GM12878 (cell line): ENCODE measurements around the gene CDH4.

Source experiments
- CEBPB ChIP-seq, 2 experiments: fragments of 150-350 bp in 1 of 2; IDR thresholded peaks; 2 replicates each; pipeline ENCODE4 v1.6.1; 2012 to 2014; ENCODE audit warnings: low read depth in 2 of 2, low read length in 2 of 2, borderline replicate concordance in 1 of 2, inconsistent platforms in 1 of 2
- CHD4 ChIP-seq: fragments of 200-600 bp; sonication (generic); IDR thresholded peaks from 2 replicates; pipeline ENCODE4 v1.6.1; 2016; ENCODE audit warnings: mild to moderate bottlenecking
- EZH2 ChIP-seq: IDR thresholded peaks from 2 replicates; pipeline ENCODE4 v1.6.1; 2012; ENCODE audit warnings: low read depth, mild to moderate bottlenecking, control low read depth, inconsistent platforms, low read length, borderline replicate concordance; ENCODE audit not compliant: control insufficient read depth
- HDAC6 ChIP-seq: fragments of 200-600 bp; sonication (generic); IDR thresholded peaks from one replicate; pipeline ENCODE4 v1.8.0; 2017; ENCODE audit warnings: antibody characterized with exemption; ENCODE audit not compliant: unreplicated experiment
- NFIC ChIP-seq: IDR thresholded peaks from 2 replicates; pipeline ENCODE4 v1.6.1; 2012; ENCODE audit warnings: low read depth, mild to moderate bottlenecking, inconsistent platforms, low read length, moderate library complexity
- PAX8 ChIP-seq: fragments of 450-650 bp; IDR thresholded peaks from 2 replicates; pipeline ENCODE4 v1.6.1; 2017; ENCODE audit warnings: mild to moderate bottlenecking, moderate library complexity
- POLR2A ChIP-seq: IDR thresholded peaks from 2 replicates; pipeline ENCODE4 v1.6.1; 2011; ENCODE audit warnings: low read depth, mild to moderate bottlenecking, low read length
- RFX5 ChIP-seq: IDR thresholded peaks from 2 replicates; pipeline ENCODE4 v1.6.1; 2011; ENCODE audit warnings: low read depth, low read length, improper control_type of control experiment
- TF ChIP-seq, protein P1 (sequence below), 3 experiments: IDR thresholded peaks in 2 of 3; conservative IDR thresholded peaks in 1 of 3; 2 replicates each; pipeline ENCODE4 v1.5.1; 2011; ENCODE audit warnings: low read depth in 3 of 3, low read length in 3 of 3, mild to moderate bottlenecking in 3 of 3, control low read depth in 2 of 3, moderate library complexity in 2 of 3, inconsistent platforms in 1 of 3, mixed read lengths in 1 of 3; ENCODE audit not compliant: control insufficient read depth in 2 of 3, insufficient read depth in 1 of 3; ENCODE audit errors: extremely low read depth in 1 of 3
- TF ChIP-seq, protein P2 (sequence below): fragments of 450-650 bp; IDR thresholded peaks from 2 replicates; pipeline ENCODE4 v1.6.1; 2017; ENCODE audit warnings: mild to moderate bottlenecking
- TF ChIP-seq, protein P3 (sequence below): IDR thresholded peaks from 2 replicates; pipeline ENCODE4 v1.6.1; 2012; ENCODE audit warnings: mild to moderate bottlenecking, low read depth, low read length

DNA sequence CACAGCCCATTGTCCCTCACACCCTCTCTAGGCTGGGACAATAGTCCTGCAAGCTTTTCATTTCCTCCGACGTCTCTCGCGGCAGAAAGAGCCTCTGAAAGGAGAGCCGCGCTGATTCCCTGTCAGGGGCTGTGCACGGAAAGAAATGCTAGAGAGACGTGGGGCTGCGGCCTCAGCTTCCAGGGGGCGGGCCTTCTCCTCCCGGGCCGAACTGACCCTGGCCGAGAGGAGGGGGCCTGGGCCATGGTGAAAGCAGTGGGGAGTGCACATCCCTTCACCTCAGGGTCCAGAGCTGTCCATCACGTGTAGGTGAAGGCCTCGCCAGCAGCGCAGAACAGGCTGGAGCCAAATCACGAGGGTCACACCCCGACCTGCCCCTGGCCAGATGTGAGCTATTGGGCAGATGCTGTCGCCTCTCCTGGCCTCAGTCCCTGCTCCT, 593.2 kb downstream of the CDH4 start:
- no peak for TF ChIP-seq CEBPB (IDR thresholded peaks at IDR 0.05; ENCODE audit: borderline replicate concordance in 1 of 2, low read depth in 2 of 2, low read length in 2 of 2)
- TF ChIP-seq POLR2A: no peak
- no peak for TF ChIP-seq RFX5
- TF ChIP-seq NFIC: no peak
- TF ChIP-seq, protein P1, sequence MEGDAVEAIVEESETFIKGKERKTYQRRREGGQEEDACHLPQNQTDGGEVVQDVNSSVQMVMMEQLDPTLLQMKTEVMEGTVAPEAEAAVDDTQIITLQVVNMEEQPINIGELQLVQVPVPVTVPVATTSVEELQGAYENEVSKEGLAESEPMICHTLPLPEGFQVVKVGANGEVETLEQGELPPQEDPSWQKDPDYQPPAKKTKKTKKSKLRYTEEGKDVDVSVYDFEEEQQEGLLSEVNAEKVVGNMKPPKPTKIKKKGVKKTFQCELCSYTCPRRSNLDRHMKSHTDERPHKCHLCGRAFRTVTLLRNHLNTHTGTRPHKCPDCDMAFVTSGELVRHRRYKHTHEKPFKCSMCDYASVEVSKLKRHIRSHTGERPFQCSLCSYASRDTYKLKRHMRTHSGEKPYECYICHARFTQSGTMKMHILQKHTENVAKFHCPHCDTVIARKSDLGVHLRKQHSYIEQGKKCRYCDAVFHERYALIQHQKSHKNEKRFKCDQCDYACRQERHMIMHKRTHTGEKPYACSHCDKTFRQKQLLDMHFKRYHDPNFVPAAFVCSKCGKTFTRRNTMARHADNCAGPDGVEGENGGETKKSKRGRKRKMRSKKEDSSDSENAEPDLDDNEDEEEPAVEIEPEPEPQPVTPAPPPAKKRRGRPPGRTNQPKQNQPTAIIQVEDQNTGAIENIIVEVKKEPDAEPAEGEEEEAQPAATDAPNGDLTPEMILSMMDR (IDR thresholded peaks at IDR 0.05 in 2 of 3, conservative IDR thresholded peaks at IDR 0.05 in 1 of 3; ENCODE audit: control insufficient read depth in 2 of 3, extremely low read depth in 1 of 3, insufficient read depth in 1 of 3, low read depth in 3 of 3, low read length in 3 of 3): no peak
- TF ChIP-seq, protein P2, sequence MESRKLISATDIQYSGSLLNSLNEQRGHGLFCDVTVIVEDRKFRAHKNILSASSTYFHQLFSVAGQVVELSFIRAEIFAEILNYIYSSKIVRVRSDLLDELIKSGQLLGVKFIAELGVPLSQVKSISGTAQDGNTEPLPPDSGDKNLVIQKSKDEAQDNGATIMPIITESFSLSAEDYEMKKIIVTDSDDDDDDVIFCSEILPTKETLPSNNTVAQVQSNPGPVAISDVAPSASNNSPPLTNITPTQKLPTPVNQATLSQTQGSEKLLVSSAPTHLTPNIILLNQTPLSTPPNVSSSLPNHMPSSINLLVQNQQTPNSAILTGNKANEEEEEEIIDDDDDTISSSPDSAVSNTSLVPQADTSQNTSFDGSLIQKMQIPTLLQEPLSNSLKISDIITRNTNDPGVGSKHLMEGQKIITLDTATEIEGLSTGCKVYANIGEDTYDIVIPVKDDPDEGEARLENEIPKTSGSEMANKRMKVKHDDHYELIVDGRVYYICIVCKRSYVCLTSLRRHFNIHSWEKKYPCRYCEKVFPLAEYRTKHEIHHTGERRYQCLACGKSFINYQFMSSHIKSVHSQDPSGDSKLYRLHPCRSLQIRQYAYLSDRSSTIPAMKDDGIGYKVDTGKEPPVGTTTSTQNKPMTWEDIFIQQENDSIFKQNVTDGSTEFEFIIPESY: no peak
- TF ChIP-seq PAX8: no peak
- TF ChIP-seq EZH2: no peak
- TF ChIP-seq HDAC6: no peak
- TF ChIP-seq, protein P3, sequence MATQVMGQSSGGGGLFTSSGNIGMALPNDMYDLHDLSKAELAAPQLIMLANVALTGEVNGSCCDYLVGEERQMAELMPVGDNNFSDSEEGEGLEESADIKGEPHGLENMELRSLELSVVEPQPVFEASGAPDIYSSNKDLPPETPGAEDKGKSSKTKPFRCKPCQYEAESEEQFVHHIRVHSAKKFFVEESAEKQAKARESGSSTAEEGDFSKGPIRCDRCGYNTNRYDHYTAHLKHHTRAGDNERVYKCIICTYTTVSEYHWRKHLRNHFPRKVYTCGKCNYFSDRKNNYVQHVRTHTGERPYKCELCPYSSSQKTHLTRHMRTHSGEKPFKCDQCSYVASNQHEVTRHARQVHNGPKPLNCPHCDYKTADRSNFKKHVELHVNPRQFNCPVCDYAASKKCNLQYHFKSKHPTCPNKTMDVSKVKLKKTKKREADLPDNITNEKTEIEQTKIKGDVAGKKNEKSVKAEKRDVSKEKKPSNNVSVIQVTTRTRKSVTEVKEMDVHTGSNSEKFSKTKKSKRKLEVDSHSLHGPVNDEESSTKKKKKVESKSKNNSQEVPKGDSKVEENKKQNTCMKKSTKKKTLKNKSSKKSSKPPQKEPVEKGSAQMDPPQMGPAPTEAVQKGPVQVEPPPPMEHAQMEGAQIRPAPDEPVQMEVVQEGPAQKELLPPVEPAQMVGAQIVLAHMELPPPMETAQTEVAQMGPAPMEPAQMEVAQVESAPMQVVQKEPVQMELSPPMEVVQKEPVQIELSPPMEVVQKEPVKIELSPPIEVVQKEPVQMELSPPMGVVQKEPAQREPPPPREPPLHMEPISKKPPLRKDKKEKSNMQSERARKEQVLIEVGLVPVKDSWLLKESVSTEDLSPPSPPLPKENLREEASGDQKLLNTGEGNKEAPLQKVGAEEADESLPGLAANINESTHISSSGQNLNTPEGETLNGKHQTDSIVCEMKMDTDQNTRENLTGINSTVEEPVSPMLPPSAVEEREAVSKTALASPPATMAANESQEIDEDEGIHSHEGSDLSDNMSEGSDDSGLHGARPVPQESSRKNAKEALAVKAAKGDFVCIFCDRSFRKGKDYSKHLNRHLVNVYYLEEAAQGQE: no peak
- TF ChIP-seq CHD4: no peak
